Neural crest cell (in vitro differentiated cells): ENCODE measurements around the gene PMPCB. TPM values are rescaled to one million over a fixed set of nuclear protein-coding genes. Genes with fewer than 3 reads are reported as not detected.

ENCODE experiments used
- DNase-seq: peaks from one replicate; pipeline ENCODE4 v3.0.0; 2021; ENCODE audit warnings: low read depth, mixed read lengths, low spot score
- H3K27ac Mint-ChIP-seq: one replicate; pipeline ENCODE4 v1.8.0; 2021; ENCODE audit warnings: mild to moderate bottlenecking, mixed read lengths; ENCODE audit not compliant: unreplicated experiment
- H3K27me3 Mint-ChIP-seq: 2 replicates; pipeline ENCODE4 v1.8.0; 2021; ENCODE audit warnings: low read depth, mild to moderate bottlenecking, mixed read lengths
- H3K36me3 Mint-ChIP-seq: 2 replicates; pipeline ENCODE4 v1.8.0; 2021; ENCODE audit warnings: low read depth, mild to moderate bottlenecking, mixed read lengths
- H3K4me1 Mint-ChIP-seq: 2 replicates; pipeline ENCODE4 v1.8.0; 2021; ENCODE audit warnings: mixed read lengths
- H3K4me3 Mint-ChIP-seq: one replicate; pipeline ENCODE4 v1.8.0; 2021; ENCODE audit warnings: mild to moderate bottlenecking, mixed read lengths
- H3K9me3 Mint-ChIP-seq: 2 replicates; pipeline ENCODE4 v1.8.0; 2021; ENCODE audit warnings: mixed read lengths
- total RNA-seq: library from RNA; stranded (reverse); gene quantifications from 2 replicates; pipeline ENCODE4 v1.2.1, GENCODE V29; 2021
- TF ChIP-seq, protein P1 (sequence below): fragments of 200-600 bp; sonication (generic); conservative IDR thresholded peaks from 2 replicates; pipeline ENCODE4 v1.5.0; 2021; ENCODE audit warnings: antibody characterized with exemption, mild to moderate bottlenecking

Gene PMPCB
- total RNA-seq, 1 donor from 2014 or later, result 64.4 TPM

DNA sequence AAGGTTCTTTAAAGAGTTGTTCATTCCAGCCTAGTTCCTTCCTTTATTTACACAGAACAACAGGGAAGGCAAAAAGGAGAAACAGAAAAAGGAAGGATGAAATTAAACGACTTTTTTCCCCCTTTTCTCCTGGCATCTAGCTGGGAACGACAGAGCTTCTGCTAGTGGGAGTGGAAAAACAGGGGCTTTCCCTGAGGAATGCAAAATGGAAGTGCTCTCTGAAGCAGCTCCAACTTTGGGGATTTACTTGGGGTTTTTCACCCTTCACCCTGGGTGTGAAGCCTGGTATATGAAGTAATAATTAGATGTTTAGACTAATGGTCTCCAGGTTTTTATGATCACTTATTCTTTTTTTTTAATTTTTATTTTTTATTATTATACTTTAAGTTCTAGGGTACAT is 4.2 kb downstream of the PMPCB start:
- TF ChIP-seq, protein P1, sequence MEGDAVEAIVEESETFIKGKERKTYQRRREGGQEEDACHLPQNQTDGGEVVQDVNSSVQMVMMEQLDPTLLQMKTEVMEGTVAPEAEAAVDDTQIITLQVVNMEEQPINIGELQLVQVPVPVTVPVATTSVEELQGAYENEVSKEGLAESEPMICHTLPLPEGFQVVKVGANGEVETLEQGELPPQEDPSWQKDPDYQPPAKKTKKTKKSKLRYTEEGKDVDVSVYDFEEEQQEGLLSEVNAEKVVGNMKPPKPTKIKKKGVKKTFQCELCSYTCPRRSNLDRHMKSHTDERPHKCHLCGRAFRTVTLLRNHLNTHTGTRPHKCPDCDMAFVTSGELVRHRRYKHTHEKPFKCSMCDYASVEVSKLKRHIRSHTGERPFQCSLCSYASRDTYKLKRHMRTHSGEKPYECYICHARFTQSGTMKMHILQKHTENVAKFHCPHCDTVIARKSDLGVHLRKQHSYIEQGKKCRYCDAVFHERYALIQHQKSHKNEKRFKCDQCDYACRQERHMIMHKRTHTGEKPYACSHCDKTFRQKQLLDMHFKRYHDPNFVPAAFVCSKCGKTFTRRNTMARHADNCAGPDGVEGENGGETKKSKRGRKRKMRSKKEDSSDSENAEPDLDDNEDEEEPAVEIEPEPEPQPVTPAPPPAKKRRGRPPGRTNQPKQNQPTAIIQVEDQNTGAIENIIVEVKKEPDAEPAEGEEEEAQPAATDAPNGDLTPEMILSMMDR, result no peak
- DNase-seq, result no peak
- Mint-ChIP-seq H3K9me3 (no peaks in the 10 kb centered on the region), H3K36me3 (peaks cover 11% of the 10 kb centered on the region), H3K4me1 (peaks cover 17% of the 10 kb centered on the region), H3K27ac (no peak overlapping the region), H3K4me3 (no peak overlapping the region), H3K27me3 (no peaks in the 10 kb centered on the region)

DNA sequence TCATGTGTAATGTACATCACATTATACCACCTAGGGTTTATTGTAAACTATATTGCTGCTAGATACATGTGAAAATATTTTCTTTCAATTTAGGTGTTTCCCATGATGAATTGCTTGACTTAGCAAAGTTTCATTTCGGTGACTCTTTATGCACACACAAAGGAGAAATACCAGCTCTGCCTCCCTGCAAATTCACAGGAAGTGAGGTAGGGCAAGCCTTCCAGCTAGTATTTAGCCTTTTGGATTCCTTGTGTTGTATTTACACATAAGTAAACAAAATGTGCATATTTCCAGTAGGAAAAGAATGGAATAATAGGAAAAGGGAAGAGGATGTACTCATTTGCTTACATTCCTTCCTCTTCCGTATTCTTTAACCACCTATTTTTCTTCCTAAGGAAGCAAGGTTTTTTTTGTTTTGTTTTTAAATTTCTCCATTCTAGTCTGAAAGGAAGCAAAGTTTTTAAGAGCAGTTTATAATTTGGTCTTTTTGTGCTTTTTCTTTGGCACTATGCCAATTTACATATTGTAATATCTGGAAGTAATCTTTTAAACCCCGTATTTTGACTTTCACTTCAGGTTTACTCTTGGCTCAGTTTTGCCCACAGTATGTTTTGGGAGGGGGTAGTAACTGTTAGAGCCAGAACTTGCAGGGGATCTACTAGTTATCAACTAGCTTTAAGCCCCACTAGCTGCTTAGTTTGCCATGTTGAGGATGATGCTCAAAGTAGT is 10.4 kb downstream of the PMPCB start:
- H3K4me3 Mint-ChIP-seq, result no peak overlapping the region
- no peak for DNase-seq
- no peaks in the 10 kb centered on the region for H3K9me3 Mint-ChIP-seq
- H3K4me1 Mint-ChIP-seq, result no peaks in the 10 kb centered on the region
- no peak overlapping the region for H3K27ac Mint-ChIP-seq
- TF ChIP-seq, protein P1, result no peak
- peaks cover 4% of the 10 kb centered on the region for H3K36me3 Mint-ChIP-seq
- no peaks in the 10 kb centered on the region for H3K27me3 Mint-ChIP-seq

DNA sequence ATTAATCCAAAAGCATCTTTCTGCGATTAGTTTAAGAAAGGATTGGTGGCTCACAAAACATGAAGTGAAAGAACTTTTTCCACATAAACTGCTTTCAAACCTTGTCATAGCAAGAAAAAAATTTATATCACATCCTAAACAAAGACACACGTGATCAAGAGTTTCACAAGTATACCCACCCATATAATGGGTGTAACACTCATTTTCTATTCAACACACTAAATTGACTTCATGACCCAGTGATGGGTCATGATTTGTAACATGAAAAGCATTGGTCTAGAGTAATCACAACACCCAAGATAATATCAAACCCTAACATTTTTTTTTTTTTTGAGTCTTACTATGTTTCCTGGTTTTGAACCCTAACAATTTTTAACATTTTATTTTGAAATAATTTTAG is 17.6 kb downstream of the PMPCB start:
- DNase-seq, result no peak
- Mint-ChIP-seq H3K27ac (no peak overlapping the region), H3K36me3 (peaks cover 16% of the 10 kb centered on the region), H3K4me1 (no peaks in the 10 kb centered on the region), H3K9me3 (no peaks in the 10 kb centered on the region), H3K27me3 (no peaks in the 10 kb centered on the region), H3K4me3 (no peak overlapping the region)
- TF ChIP-seq, protein P1, result no peak

DNA sequence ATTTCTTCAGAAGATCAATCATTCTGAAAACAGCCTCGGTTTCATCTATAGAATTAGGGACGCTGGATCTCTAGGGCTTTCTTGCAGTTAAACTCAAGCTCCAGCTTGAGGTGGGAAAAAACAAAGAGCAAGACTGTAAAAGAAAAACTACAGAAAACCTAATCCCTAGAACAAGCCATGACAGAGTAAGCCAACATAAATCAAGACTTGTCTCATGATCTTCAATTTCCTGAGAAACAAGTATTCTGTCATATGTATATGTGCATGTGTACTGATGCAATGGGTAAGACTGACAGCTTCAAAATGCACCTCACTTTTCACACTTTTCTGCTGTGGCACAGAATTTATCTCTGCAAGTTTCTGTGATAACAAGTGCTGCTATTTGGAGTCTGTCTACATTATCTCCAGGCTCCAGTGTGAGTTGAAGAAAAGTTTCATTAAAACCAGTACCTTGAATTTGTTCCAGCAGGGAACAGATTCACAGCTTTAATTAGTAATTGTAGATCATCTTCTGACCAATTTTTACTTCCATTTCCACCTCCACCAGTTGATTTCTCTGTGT is 19.2 kb downstream of the PMPCB start:
- peaks cover 16% of the 10 kb centered on the region for H3K36me3 Mint-ChIP-seq
- H3K4me3 Mint-ChIP-seq, result no peak overlapping the region
- no peak overlapping the region for H3K27ac Mint-ChIP-seq
- no peaks in the 10 kb centered on the region for H3K27me3 Mint-ChIP-seq
- TF ChIP-seq, protein P1, result no peak
- H3K4me1 Mint-ChIP-seq, result no peaks in the 10 kb centered on the region
- H3K9me3 Mint-ChIP-seq, result no peaks in the 10 kb centered on the region
- no peak for DNase-seq

DNA sequence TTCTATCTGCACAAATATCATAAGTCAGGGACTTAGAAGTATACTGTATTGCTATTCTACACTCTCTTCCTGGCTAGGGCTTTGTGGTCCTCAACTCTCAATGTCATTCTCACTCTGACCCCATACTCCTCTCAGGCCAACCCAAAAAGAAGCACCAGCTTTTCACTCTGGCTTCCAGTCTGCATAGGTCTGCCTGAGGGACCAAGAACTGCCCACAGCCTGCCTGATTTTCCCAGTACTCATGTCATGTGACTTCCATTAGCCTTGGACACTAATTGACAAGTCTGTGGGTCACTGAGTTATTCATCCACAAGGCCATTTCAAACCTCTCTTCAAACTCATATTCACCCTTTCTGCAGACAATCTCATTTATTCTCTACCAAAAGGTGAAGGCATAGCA is 19.8 kb downstream of the PMPCB start:
- TF ChIP-seq, protein P1, result no peak
- Mint-ChIP-seq H3K36me3 (peaks cover 16% of the 10 kb centered on the region), H3K27ac (no peak overlapping the region), H3K9me3 (no peaks in the 10 kb centered on the region), H3K4me1 (no peaks in the 10 kb centered on the region), H3K27me3 (no peaks in the 10 kb centered on the region), H3K4me3 (no peak overlapping the region)
- no peak for DNase-seq
